ENCODE results near the gene ATP10D.

Gene ATP10D

GRCh38 chr4:47485047-47485692 lies at the start of gene ATP10D:
TSS of gene ATP10D (plus strand) at chr4:47485275. CDS start at chr4:47512541, 27,266 bp downstream.
- DNase-seq (ENCODE audit: low read depth in 2 of 2) = peak; percentile 72 to 74

- DNase-seq (ENCODE audit: low read depth in 2 of 2) = no peak
Measured at GRCh38 chr4:47442980-47443379, 42.1 kb upstream of the ATP10D start.

- DNase-seq (ENCODE audit: low read depth in 2 of 2) = no peak
Measured at GRCh38 chr4:47444031-47444430, 41.0 kb upstream of the ATP10D start.

- no peak for DNase-seq (ENCODE audit: low read depth in 2 of 2)
Measured at GRCh38 chr4:47451657-47452056, 33.4 kb upstream of the ATP10D start.

GRCh38 chr4:47462799-47463234 lies 22.3 kb upstream of the ATP10D start:
- DNase-seq (ENCODE audit: low read depth in 2 of 2) = no peak

GRCh38 chr4:47463235-47463956 lies 21.7 kb upstream of the ATP10D start, which contains the start of gene COMMD8:
TSS of gene COMMD8 (minus strand) at chr4:47463702. CDS start at chr4:47463651, 51 bp downstream.
- peak; percentile 95 to 97 for DNase-seq (ENCODE audit: low read depth in 2 of 2)

- no peak for DNase-seq (ENCODE audit: low read depth in 2 of 2)
Measured at GRCh38 chr4:47465004-47465403, 20.1 kb upstream of the ATP10D start.

- DNase-seq (ENCODE audit: low read depth in 2 of 2) = no peak
Measured at GRCh38 chr4:47466056-47466785, 18.9 kb upstream of the ATP10D start.

GRCh38 chr4:47468706-47469365 lies 16.2 kb upstream of the ATP10D start:
- no peak for DNase-seq (ENCODE audit: low read depth in 2 of 2)

- no peak for DNase-seq (ENCODE audit: low read depth in 2 of 2)
Measured at GRCh38 chr4:47469951-47470350, 15.1 kb upstream of the ATP10D start.

GRCh38 chr4:47471064-47471463 lies 14.0 kb upstream of the ATP10D start:
- DNase-seq (ENCODE audit: low read depth in 2 of 2) = no peak

GRCh38 chr4:47471591-47471990 lies 13.5 kb upstream of the ATP10D start:
- no peak for DNase-seq (ENCODE audit: low read depth in 2 of 2)

GRCh38 chr4:47473141-47473750 lies 11.8 kb upstream of the ATP10D start:
- no peak for DNase-seq (ENCODE audit: low read depth in 2 of 2)

- DNase-seq (ENCODE audit: low read depth in 2 of 2) = no peak
Measured at GRCh38 chr4:47474799-47475198, 10.3 kb upstream of the ATP10D start.

- no peak for DNase-seq (ENCODE audit: low read depth in 2 of 2)
Measured at GRCh38 chr4:47475411-47475810, 9.7 kb upstream of the ATP10D start.

- DNase-seq (ENCODE audit: low read depth in 2 of 2) = no peak
Measured at GRCh38 chr4:47478804-47479203, 6.3 kb upstream of the ATP10D start.

- DNase-seq (ENCODE audit: low read depth in 2 of 2) = no peak
Measured at GRCh38 chr4:47482326-47482725, 2.7 kb upstream of the ATP10D start.

GRCh38 chr4:47483745-47484144 lies 1.3 kb upstream of the ATP10D start:
- DNase-seq (ENCODE audit: low read depth in 2 of 2) = no peak

GRCh38 chr4:47484168-47484567 lies 907 bp upstream of the ATP10D start:
- DNase-seq (ENCODE audit: low read depth in 2 of 2) = no peak

- DNase-seq (ENCODE audit: low read depth in 2 of 2) = no peak
Measured at GRCh38 chr4:47485768-47486167, 693 bp downstream of the ATP10D start.

GRCh38 chr4:47486231-47486673 lies 1.2 kb downstream of the ATP10D start:
- no peak for DNase-seq (ENCODE audit: low read depth in 2 of 2)

Measured in stimulated activated CD4-positive, alpha-beta T cell treated with anti-CD3 and anti-CD28 coated beads, Interleukin-4, amount 100 ng/mL, for 48 hours (primary cell).